OCI-LY3 (cell line): ENCODE measurements around the gene CRCP.

ENCODE experiments used
- EZH2phosphoT487 ChIP-seq: fragments of 200-600 bp; shearing (Covaris generic); IDR thresholded peaks from 2 replicates; pipeline ENCODE4 v1.6.1; 2018; ENCODE audit warnings: antibody characterized with exemption, mixed run types, low read depth
- TF ChIP-seq, protein P1 (sequence below): fragments of 200-600, 300-600 bp; sonication (generic); IDR thresholded peaks from 2 replicates; pipeline ENCODE4 v1.5.1; 2014; ENCODE audit warnings: antibody characterized with exemption, low read length, low read depth

DNA sequence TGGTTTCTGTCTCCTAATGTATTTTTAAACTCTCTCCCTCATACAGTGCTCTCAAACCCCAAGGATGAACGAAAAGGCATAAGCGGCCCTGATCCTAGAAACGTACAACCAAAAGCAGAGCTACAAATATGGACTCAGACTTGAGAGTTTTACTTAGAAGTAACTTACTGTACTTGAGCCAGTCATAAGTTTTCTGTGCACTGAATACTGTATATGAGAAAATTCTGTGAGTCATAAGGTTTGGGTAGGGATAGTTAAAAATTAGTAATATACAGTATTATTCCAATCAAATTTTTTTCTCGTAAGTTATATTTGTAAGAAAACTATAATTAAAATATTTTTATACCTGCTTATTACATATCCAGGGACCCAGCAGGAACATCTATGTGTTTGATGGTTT lies 44.9 kb upstream of the CRCP start:
- TF ChIP-seq, protein P1, sequence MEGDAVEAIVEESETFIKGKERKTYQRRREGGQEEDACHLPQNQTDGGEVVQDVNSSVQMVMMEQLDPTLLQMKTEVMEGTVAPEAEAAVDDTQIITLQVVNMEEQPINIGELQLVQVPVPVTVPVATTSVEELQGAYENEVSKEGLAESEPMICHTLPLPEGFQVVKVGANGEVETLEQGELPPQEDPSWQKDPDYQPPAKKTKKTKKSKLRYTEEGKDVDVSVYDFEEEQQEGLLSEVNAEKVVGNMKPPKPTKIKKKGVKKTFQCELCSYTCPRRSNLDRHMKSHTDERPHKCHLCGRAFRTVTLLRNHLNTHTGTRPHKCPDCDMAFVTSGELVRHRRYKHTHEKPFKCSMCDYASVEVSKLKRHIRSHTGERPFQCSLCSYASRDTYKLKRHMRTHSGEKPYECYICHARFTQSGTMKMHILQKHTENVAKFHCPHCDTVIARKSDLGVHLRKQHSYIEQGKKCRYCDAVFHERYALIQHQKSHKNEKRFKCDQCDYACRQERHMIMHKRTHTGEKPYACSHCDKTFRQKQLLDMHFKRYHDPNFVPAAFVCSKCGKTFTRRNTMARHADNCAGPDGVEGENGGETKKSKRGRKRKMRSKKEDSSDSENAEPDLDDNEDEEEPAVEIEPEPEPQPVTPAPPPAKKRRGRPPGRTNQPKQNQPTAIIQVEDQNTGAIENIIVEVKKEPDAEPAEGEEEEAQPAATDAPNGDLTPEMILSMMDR: no peak
- TF ChIP-seq EZH2phosphoT487: no peak
